GM18517 (cell line): Measurements from ENCODE around the gene CCDC86.

ENCODE experiments used
- ATAC-seq: cut with Tn5 transposase; IDR thresholded peaks from one replicate; pipeline ENCODE4 v1.9.1; 2021; ENCODE audit warnings: mild to moderate bottlenecking, moderate library complexity; ENCODE audit not compliant: unreplicated experiment

The CCDC86 gene

DNA sequence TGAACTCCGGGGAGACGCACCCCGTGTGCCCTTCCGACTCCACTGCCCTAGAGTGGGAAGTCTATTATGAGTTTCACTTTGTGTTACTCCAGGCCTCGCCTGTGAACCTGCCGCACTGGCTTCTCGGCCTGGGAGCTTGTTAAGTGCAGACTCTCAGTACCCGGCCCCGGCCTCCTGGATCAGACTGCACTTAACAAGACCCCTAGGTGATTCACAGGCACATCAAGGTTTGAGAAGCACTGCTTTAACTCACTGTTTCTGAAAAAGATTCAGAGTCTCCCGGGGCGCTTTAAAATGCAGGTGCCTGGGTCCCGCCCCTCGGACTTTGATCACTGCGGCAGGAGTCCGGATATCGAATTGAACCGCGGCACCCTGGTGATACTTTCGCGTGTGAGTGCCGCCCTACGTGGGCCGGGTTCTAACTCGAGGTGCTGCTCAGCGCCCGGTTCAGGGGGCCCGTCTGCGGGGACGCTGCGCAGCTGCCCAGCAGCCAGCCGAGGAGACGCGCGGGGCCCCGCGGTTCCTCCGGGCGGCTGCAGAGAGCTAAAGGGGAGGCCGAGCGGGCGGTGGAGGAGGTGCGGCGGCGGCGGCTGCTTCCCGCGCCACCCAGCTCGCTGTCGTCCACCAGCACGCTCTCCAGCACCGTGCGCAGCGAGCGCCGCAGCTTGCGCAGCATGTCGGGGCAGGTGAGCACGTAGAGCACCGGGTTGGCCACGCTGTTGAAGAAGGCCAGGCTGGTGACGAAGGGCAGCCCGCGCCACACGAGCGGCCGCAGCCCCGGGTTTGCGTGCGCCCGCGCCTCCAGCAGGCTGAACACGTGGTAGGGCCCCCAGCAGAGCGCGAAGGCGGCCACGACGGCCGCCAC is 10.4 kb downstream of the CCDC86 start:
- no peak for ATAC-seq

DNA sequence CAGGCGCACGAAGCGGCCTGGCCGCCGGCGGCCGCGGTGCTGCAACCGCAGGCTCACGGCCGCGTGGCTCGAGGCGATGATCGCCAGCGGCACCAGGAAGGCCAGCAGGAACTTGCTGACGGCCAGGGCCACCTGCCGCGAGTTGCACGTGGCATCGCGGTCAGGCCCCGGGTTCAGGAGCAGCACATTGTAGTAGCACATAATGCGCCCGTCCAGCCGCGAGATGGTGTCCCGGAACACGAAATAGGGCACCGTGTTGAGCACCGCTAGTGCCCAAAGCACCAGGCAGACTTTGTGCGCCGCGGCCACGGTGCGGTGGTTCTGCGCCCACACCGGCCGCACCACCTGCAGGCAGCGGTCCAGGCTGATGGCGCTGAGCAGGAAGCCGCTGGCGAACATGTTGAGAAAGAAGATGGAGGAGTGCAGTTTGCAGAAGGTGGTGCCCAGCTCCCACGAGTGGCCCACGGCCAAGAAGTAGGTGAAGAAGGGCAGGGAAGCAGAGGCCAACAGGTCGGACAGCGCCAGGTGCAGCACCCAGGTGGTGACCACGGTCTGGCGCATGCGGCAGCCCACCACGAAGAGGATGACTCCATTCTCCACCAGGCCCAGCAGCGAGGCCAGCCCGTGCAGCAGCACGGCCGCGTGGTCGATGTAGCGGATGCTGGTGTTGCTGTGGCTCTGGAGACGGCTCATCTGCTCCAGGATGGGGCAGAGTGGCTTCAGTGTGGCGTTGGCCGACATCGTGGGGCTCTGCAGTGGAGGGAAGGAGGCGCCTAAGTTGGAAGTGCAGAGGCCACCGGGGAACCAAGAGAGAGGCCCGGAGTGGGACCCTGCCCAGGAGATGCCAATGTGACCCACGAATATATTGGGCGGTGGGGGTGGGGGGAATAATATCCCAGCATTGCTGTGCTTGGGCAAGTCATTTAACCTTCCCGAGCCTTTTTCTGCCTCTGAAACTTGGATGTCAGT is 11.4 kb downstream of the CCDC86 start:
- ATAC-seq: no peak

DNA sequence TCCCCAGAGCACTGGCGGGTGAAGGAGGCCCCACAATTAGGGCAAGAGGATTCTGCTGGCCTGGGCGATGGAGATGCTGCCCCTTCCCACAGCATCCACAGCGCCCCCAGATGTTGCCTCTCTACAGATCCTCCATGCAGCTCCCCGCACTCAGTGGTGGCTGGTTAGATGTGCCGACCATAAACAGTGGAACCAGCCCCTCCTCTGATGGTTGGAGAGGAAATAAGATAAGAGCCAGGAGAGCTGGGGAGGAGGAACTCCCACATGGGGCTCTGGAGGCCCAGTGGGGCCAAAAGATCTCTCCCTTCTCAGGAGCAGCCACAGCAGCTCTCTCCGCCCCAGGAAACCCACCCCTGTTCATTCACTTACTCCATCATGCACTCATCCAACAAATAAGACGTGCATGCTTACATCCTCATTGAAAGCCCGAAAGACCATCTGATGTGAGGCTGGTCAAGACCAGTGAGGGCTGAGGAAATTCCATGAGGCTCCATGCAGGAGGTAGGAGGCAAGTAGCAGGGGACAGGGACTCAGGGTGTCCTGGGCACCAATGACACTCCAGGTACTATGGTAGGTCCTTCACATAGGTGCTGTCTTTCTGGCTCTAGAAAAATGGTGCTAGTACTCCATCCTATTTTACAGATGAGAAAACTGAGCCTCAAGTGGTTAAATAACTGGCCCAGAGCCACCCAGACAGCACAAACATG is 12.4 kb downstream of the CCDC86 start:
- no peak for ATAC-seq

DNA sequence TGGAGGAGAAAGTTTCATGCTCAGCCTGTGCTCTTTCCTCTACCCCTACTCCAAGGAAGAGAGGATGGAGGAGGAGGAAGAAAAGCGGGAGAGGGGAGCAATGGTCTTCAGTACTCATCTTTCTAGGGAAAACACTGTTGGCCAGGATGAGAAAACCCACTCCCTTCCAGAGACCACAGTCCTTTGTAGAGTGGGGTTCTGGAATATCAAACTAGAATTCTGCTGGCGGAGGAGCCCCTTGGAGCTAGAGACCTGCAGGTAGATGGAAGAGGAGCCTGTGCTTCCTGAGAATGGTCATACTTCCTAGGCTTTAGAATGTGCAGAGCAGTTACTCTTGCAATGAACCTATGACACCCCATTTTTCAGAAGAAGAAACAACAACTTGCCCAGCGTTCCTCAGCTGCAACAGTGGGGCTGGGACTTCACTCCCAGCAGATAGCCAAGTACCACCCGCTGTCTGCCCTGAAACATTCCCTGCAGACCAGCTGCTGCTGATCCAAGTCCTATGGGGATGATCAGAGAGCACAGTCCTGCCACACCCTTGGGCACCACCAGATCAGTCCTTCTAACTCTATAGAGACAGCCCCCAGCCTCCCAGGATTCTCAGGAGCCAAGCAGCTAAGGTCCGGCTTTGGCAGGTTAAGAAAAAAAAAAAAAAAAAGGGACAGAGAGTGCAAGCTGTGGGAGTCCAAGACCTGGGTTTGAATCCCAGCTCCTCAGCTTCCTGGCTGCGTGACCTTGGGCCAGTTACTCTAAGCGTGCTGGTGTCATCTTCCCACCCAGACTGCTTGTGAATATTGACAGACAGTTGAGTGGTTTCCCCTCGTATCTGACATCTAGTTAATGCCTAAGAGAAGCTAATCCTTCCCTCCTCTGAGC is 13.2 kb downstream of the CCDC86 start:
- no peak for ATAC-seq

DNA sequence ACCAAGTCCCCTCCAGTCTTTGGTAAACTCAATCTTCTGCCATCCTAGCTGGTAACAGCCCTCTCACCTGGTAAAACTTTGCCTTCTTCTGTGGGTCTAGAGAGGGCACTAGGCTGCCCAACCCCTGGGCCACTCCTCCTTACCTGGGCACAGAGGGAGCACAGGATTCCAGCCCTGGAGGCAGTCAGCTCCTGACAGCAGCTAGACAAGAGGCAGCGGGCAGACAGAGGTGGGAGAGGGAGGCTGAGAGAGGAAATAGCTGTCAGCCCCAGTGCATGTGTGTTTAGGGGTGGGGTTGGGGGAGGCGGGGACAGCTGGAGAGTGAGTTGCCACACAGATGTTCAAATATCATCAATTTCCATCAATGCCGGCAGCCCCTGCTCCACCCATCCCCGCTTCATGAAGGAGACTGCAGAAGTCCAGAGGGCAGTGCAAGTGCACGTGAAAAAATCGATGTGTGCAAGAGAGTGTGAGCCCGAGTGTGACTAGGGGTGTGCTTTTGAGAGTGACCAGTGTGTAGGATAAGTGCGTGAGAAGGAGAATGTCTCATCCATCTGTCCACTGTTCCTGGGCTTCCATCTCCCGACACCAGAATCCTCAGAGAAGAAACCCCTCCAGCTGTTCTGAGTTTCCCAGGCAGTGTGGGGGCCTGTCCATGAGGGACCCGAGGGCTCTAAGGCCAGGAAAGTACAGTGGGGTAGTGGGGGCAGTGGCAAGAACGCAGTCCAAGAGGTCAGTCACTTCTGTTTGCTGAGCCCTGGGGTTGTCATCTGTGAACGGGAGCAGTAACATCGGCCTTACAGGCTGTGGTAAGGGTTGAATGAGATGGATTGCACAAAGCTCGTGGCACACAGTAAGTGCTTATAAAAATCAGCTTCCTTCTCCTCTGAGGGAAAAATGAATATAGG is 14.1 kb downstream of the CCDC86 start, which contains the start of gene PTGDR2:
Gene PTGDR2 (minus strand): TSS at position 225 of the 908 bp plus-strand sequence. CDS start 2,228 bp downstream, outside the sequence.
- no peak for ATAC-seq

DNA sequence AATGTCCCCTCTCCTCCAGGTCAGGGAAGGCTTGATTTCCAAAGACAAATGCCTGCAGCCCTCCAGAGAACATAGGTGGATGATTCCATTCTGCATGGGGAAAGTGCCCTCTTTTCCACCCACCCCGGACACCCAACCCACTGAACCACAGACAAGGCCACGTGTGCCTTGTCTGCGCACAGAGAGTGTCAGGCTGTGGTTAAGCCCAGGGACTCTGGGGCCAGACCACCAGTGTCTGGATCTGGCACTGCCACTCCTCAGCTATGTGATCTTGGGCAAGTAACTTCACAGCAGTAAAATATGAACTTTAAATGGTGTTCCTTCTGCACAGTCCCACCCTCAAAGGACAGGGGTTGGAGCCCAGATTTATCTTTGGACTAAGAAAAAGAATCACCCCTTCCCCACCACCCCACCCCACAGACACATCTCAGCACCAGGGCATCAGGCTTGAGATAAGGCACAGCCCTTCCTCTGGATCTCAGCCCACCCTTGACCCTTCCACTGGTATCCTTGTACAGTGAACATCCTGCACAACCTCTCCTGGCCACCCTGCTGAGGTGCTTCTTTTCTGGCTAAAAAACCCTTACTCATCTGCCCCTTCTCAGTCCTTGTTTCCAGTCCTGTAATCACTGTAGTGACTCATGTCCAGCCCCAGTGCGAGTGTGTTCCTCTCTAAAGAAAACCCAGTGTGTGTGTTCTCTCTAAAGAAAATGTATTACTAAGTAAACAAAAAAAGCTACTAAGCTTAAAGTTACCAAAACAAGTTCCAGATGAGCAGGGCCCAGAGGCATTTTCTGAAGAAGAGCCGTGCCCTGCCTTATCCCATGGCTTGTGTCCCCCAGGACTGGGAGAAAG is 15.7 kb downstream of the CCDC86 start:
- no peak for ATAC-seq

DNA sequence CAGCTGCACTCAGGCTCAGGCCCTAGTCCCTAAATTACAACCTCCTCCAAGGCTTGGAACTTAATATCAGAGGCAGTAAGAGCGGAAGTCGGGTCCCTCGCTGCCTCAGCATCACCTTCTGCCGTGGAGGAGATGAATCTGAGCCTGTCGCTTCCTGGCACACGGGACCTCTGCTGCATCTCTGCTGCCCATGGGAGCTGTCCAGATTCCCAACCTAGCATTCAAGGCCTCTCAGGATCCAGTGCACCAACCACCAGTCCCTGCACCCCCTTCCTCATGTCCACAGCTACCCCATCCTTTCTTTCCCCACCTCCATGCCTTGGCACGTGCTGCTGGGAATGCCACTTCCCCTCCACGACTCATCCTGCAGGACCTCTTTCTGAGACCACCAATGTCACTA is 16.3 kb downstream of the CCDC86 start:
- no peak for ATAC-seq

DNA sequence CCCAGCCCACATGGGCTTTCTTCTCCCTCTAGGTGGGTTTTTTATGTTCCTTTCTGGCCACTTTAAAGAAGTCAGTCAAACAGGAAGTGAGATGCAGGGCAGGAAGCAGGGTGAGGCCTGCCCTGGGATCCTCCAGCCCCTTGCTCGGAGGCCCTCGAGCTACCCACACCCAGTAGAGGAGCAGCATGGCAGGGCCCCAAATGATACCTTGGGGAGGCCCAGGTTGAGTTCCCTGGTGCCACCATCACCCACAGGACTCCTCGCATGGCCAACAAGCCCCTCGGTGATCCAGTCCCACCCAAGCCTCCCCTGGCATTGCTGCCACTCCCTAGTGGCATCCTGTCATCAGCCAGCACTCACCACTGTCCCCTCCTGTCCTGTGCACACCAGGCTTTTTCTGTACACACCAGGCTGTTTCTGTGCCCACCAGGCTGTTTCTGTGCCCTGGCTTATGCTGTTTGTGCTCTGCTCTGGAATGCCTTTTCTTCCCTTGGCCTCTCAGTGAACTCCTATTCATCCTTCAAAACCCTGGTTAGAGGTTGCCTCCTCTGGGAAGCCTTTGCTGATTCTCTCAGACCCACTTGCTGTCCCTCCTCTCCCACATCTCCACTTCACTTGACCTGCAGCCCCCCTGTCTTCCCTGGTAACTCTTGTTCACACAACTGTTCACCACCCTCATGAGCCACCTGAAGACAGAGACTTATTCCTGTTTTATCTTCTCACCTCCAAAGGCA is 17.0 kb downstream of the CCDC86 start:
- ATAC-seq: no peak

DNA sequence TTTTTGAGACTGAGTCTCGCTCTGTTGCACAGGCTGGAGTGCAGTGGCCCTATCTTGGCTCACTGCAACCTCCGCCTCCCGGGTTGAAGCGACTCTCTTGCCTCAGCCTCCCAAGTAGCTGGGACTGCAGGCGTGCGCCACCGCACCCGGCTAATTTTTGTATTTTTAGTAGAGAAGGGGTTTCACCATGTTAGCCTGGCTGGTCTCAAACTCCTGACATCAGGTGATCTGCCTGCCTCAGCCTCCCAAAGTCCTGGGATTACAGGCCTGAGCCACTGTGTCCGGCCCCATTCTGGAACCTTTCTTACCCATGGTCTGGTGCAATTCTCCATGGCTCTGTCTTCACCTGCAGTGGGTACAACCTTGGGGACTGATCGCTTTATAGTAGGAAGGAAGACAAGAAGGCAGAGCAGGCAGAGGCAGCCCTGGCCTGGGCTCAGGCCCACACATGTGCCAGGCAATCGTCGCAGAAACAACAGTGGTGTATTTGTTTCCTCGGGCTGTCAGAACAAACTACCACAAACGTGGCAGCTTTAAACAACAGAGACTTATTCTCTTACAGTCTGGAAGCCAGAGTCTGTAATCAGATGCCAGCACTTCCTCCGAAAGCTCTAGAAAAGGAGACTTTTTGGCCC is 17.8 kb downstream of the CCDC86 start:
- no peak for ATAC-seq

DNA sequence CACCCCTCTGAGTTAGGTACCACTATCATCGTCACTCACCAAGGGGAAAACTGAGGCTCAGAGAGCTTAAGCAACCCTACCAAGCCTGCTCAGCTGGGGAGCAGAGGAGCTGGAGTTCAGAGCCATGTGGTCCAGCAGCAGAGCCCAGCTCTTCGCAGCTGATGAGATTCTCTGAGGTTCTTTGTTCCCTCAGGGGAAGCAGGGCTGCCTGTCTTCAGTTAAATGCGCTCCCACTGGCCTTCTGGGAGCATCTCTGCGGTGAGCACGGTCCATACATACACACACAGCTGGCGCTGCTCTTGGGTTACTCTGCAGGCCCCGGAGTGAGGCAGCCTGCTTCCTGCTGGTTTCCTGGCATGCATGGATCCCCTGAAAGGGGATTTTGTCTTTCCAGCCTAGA is 19.0 kb downstream of the CCDC86 start:
- ATAC-seq: no peak

DNA sequence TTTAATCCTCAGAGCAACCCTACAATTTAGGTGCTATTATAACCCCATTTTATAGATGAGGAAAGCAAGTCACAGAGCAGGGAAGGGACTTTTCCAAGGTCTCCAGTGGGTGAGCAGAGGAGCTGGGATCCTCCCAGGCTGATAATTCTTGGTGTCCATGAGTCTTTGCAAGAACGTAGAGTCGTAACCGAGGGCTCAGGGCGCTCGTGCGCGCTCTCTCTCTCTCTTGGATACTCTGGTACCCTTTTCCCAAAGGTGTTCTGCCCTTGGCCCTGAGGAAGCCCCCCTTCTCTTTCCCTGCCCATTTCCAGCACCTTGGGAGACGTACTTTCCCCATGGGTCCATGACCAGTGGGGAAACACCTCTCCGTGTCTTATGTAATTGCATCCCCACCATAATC is 20.3 kb downstream of the CCDC86 start:
- ATAC-seq: no peak

DNA sequence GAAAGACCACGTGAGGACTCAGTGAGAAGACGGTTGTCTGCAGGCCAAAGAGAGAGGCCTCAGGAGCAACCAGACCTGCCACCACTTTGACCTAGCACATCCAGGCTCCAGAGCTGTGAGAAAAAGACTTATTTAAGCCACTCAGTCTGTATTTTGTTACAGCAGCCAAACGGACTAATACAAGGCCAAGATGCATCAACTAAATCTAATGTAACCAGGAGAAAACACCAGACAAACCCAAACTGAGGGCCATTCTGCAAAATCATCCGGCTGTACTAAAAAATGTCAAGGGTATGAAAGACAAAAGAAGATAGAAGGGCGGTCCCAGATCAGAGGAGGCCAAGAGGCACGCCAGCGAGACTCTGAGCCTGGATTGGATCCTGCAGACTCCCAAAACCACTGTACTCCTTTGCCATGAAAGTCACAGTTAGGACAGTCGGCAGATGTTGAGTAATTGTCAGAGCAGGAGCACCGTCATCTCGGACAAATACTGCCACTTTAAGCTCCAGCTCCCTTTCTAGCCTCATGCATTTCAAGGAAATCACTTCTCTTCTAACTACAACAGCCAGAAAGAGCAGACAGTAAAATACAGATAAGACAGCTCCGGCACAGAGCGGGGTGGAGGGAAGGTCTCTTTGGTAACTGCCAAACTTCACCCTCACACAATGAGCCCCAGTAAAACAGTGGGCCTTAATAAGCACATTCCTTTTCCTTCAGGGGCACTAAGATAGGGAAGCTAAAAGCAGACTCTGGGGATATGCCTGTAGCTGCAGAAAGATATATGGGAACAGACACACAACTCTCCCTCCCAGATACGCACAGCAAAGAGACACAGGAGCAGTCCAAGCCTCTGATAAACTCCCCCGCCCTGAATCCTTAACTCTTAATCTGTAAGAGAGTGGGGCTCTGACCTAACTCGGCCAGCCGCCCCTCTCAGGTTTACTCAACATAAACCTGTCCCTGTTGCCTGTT is 21.9 kb downstream of the CCDC86 start:
- no peak for ATAC-seq

DNA sequence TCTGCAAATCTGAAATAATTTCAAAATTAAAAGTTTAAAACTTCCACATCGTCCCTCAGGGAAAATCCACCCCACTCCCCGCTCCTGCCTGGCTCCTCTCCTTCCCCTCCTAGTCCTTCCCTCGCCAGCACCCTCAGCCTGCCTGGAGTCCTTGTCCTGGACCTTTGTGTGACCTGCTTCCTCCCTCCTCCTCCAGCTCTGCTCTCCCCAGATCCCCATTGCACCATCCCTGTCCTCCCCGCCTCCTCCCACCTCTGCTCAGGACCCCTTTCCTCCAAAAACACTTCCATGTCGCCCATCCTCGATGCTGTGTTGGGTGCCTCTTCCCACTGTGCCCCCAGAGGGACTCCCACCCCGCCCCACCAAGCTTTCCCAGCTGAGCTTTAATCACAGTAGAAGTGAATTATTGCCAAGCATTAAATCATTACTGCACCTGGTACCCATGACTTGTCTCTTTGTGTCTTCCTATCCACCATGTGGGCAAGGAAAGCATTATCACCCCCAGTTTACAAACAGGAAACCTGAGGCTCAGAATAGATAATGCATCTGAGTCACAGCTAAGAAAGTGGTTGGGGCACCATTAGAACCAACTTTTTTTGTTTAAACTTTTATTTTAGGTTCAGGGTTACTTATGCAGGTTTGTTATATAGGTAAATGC is 23.1 kb downstream of the CCDC86 start:
- ATAC-seq: no peak

DNA sequence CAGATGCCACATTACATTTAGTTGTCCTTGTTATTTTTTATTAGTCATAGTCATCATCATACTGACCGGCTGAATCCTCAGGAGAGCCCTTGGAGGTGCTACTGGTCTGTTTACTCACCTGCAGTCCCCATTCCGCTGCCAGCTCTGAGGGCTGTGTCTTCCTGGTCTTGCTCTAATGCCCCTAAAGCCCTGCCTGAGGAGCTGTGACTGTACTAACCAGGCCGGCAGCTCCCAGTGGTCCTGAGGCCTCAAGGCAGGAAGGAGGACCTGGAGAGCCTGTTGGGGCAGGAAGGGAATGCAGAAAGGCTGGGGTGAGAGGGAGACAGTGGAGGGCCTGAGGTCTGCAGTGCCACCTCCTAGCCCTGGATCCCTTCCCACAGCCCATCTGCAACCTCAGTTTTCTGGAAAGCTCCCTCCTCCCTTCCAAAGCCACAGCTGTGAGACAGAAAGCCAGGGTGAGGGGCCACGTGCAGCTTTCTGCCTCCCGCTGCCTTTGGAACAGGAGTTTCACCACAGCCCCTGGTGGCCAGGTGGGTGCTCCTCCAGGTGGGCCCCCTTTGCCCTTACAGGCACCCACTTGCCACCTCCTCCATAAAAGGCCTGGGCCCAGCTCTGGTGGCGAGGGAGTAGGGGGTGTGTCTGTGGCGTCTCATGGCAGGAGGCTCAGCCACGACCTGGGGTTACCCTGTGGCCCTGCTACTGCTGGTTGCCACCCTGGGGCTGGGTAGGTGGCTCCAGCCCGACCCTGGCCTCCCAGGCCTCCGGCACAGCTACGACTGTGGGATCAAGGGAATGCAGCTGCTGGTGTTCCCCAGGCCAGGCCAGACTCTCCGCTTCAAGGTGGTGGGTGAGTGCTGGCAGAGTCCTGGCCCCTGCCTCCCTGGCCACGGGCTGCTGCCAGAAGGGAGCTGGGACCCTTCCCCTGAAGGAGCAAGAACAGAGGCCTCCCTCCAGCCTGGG is 25.3 kb downstream of the CCDC86 start, which contains the start of gene ZP1:
Gene ZP1 (plus strand): TSS at position 632 of the 960 bp plus-strand sequence. CDS start 20 bp downstream, at position 652.
- no peak for ATAC-seq
